Neural cell (in vitro differentiated cells): ENCODE data around the gene FAM124A. TPM values are rescaled to one million over a fixed set of nuclear protein-coding genes. Genes with fewer than 3 reads are reported as not detected.

Source experiments
- H2AFZ ChIP-seq: fragments of 200-600, 300-800 bp; sonication (generic), shearing (Covaris generic); 2 replicates; pipeline ENCODE4 v1.6.0; 2014; ENCODE audit warnings: low read depth, mild to moderate bottlenecking, antibody characterized with exemption, low read length, moderate library complexity
- H3F3A ChIP-seq: fragments of 200-600 bp; shearing (Covaris generic); 2 replicates; pipeline ENCODE4 v1.6.1; 2016; ENCODE audit warnings: mild to moderate bottlenecking, moderate library complexity, mixed read lengths, antibody characterized with exemption, low read length; ENCODE audit not compliant: insufficient read depth, poor library complexity, severe bottlenecking
- H3K27ac ChIP-seq: fragments of 200-600, 300-800 bp; sonication (generic), shearing (Covaris generic); 2 replicates; pipeline ENCODE4 v1.5.1; 2014; ENCODE audit warnings: mild to moderate bottlenecking, low read length, moderate library complexity
- H3K27me3 ChIP-seq: fragments of 300-800, 200-600 bp; sonication (generic), shearing (Covaris generic); 2 replicates; pipeline ENCODE4 v1.6.0; 2014; ENCODE audit warnings: mild to moderate bottlenecking, low read depth, low read length, moderate library complexity; ENCODE audit not compliant: insufficient read depth
- H3K36me3 ChIP-seq: fragments of 300-800, 200-600 bp; sonication (generic), shearing (Covaris generic); 2 replicates; pipeline ENCODE4 v1.5.1; 2014; ENCODE audit warnings: mild to moderate bottlenecking, antibody characterized with exemption, low read length, moderate library complexity; ENCODE audit not compliant: insufficient read depth
- H3K4me2 ChIP-seq: fragments of 300-800, 200-600 bp; sonication (generic), shearing (Covaris generic); 2 replicates; pipeline ENCODE4 v1.6.0; 2014; ENCODE audit warnings: mild to moderate bottlenecking, low read length
- H3K4me3 ChIP-seq: fragments of 300-800, 200-600 bp; sonication (generic), shearing (Covaris generic); 2 replicates; pipeline ENCODE4 v1.5.1; 2014; ENCODE audit warnings: mild to moderate bottlenecking, low read length, moderate library complexity
- H3K79me2 ChIP-seq: fragments of 200-600 bp; shearing (Covaris generic); replicated peaks from 2 replicates; pipeline ENCODE4 v1.6.0; 2014; ENCODE audit warnings: mild to moderate bottlenecking, low read length, moderate library complexity; ENCODE audit not compliant: insufficient read depth
- H3K9ac ChIP-seq: fragments of 300-800, 200-600 bp; sonication (generic), shearing (Covaris generic); 2 replicates; pipeline ENCODE4 v1.6.1; 2016; ENCODE audit warnings: mild to moderate bottlenecking, low read length, mixed read lengths
- H3K9me2 ChIP-seq: fragments of 200-600 bp; shearing (Covaris generic); 2 replicates; pipeline ENCODE4 v1.6.1; 2016; ENCODE audit warnings: mild to moderate bottlenecking, low read length, mixed read lengths; ENCODE audit not compliant: insufficient read depth
- H3K9me3 ChIP-seq: fragments of 200-600, 300-800 bp; sonication (generic), shearing (Covaris generic); 2 replicates; pipeline ENCODE4 v1.6.1; 2016; ENCODE audit warnings: mild to moderate bottlenecking, mixed run types, low read length, moderate library complexity, mixed read lengths
- H4K20me1 ChIP-seq: fragments of 200-600 bp; shearing (Covaris generic); 2 replicates; pipeline ENCODE4 v1.6.1; 2016; ENCODE audit warnings: mild to moderate bottlenecking, mixed run types; ENCODE audit not compliant: insufficient read depth
- CTCF ChIP-seq: fragments of 450-650 bp; IDR thresholded peaks from 2 replicates; pipeline ENCODE4 v1.5.1; 2014; ENCODE audit warnings: antibody characterized with exemption, mild to moderate bottlenecking, moderate library complexity; ENCODE audit not compliant: poor library complexity, severe bottlenecking
- EP300 ChIP-seq: fragments of 450-650 bp; conservative IDR thresholded peaks from 2 replicates; pipeline ENCODE4 v1.6.1; 2014; ENCODE audit warnings: antibody characterized with exemption, mild to moderate bottlenecking, moderate library complexity; ENCODE audit not compliant: poor library complexity, severe bottlenecking
- MXI1 ChIP-seq: fragments of 450-650 bp; conservative IDR thresholded peaks from 2 replicates; pipeline ENCODE4 v1.6.1; 2014; ENCODE audit warnings: antibody characterized with exemption, mild to moderate bottlenecking; ENCODE audit not compliant: poor library complexity, severe bottlenecking
- POLR2AphosphoS5 ChIP-seq: IDR thresholded peaks from 2 replicates; pipeline ENCODE4 v1.6.1; 2012
- RAD21 ChIP-seq: fragments of 450-650 bp; conservative IDR thresholded peaks from 2 replicates; pipeline ENCODE4 v1.6.1; 2014; ENCODE audit warnings: antibody characterized with exemption, mild to moderate bottlenecking, moderate library complexity
- REST ChIP-seq: IDR thresholded peaks from 2 replicates; pipeline ENCODE4 v1.6.1; 2012; ENCODE audit warnings: borderline replicate concordance
- SMC3 ChIP-seq: fragments of 450-650 bp; conservative IDR thresholded peaks from 2 replicates; pipeline ENCODE4 v1.6.1; 2014; ENCODE audit warnings: antibody characterized with exemption, mild to moderate bottlenecking, moderate library complexity; ENCODE audit not compliant: poor library complexity
- TAF1 ChIP-seq: IDR thresholded peaks from 2 replicates; pipeline ENCODE4 v1.6.1; 2012; ENCODE audit warnings: low read depth
- polyA plus RNA-seq: library from polyadenylated mRNA; depleted of rRNA; stranded (reverse); fragments of >200 nt; gene quantifications from 2 replicates; pipeline ENCODE4 v1.2.3, GENCODE V29; 2014

FAM124A gene
- polyA plus RNA-seq, 1 donor from 2014 or later: 3.0 TPM

DNA sequence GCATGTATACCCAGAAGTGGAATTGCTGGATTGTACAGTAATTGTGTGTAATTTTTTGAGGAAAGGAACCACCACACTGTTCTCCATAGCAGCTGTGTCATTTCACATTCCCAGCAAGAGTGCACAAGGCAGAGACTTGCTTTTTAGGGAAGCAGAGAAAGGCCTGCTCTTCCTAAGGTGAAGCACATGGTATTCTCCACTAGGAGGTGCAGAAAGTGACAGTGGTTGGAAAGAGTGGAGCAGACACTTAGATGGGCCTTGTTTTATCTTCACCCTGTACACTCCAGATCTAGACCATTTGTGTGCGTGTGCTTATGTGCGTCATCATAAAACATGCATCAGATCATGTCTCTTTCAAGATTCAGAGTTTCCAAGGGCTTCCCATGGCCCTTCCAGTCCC lies 35.0 kb downstream of the FAM124A start:
- H4K20me1 ChIP-seq: no peaks in the 10 kb centered on the region
- H3K36me3 ChIP-seq: peaks cover 6% of the 10 kb centered on the region
- H3K27ac ChIP-seq: no peak overlapping the region

GRCh38 chr13:51258612-51259548 lies 36.7 kb downstream of the FAM124A start:
- H3K9ac ChIP-seq: no peak overlapping the region
- no peaks in the 10 kb centered on the region for H3F3A ChIP-seq
- no peak for TF ChIP-seq REST
- no peak for TF ChIP-seq SMC3
- no peak for TF ChIP-seq RAD21
- no peak for TF ChIP-seq MXI1
- TF ChIP-seq EP300: no peak
- no peak overlapping the region for H3K27ac ChIP-seq
- peaks cover 6% of the 10 kb centered on the region for H3K36me3 ChIP-seq
- no peaks in the 10 kb centered on the region for H3K9me2 ChIP-seq
- no peaks in the 10 kb centered on the region for H3K27me3 ChIP-seq
- H4K20me1 ChIP-seq: no peaks in the 10 kb centered on the region
- H3K4me2 ChIP-seq: no peak overlapping the region
- H2AFZ ChIP-seq: no peak overlapping the region
- no peak overlapping the region for H3K4me3 ChIP-seq
- H3K79me2 ChIP-seq: no peaks in the 10 kb centered on the region
- no peaks in the 10 kb centered on the region for H3K9me3 ChIP-seq

More for the DNA sequence above, 35.0 kb downstream of the FAM124A start:
- no peak overlapping the region for H3K9ac ChIP-seq
- H3K4me2 ChIP-seq: no peak overlapping the region
- H3K27me3 ChIP-seq: no peaks in the 10 kb centered on the region
- no peak overlapping the region for H3K4me3 ChIP-seq
- TF ChIP-seq TAF1: no peak
- no peak for TF ChIP-seq CTCF
- no peak for TF ChIP-seq POLR2AphosphoS5
- no peak for TF ChIP-seq RAD21
- no peak for TF ChIP-seq EP300
- no peaks in the 10 kb centered on the region for H3K9me2 ChIP-seq
- no peaks in the 10 kb centered on the region for H3K79me2 ChIP-seq
- H3K9me3 ChIP-seq: no peaks in the 10 kb centered on the region
- no peak overlapping the region for H2AFZ ChIP-seq
- H3F3A ChIP-seq: no peaks in the 10 kb centered on the region

- H2AFZ ChIP-seq: no peak overlapping the region
- H3K27ac ChIP-seq: no peak overlapping the region
- H3K9me2 ChIP-seq: no peaks in the 10 kb centered on the region
- TF ChIP-seq TAF1 (no peak), SMC3 (no peak), MXI1 (no peak)
- H3K4me2 ChIP-seq: no peak overlapping the region
- H3K79me2 ChIP-seq: no peaks in the 10 kb centered on the region
- H3K9me3 ChIP-seq: no peaks in the 10 kb centered on the region
- peaks cover 6% of the 10 kb centered on the region for H3K36me3 ChIP-seq
- no peaks in the 10 kb centered on the region for H3K27me3 ChIP-seq
- no peaks in the 10 kb centered on the region for H4K20me1 ChIP-seq
- no peak overlapping the region for H3K4me3 ChIP-seq
- H3K9ac ChIP-seq: no peak overlapping the region
- H3F3A ChIP-seq: no peaks in the 10 kb centered on the region
These were observed 38.0 kb downstream of the FAM124A start for GRCh38 chr13:51260154-51260553.
